Liver (tissue), 3 donors: ENCODE results near the gene NDUFB2.

Experiments
- ATF3 ChIP-seq: IDR thresholded peaks from 2 replicates; pipeline ENCODE4 v1.6.1; 2016; ENCODE audit warnings: antibody characterized with exemption
- CTCF ChIP-seq: fragments of 150-350 bp; IDR thresholded peaks from 2 replicates; pipeline ENCODE4 v1.5.1; 2017; ENCODE audit warnings: improper control_type of control experiment, low read depth, low read length; ENCODE audit not compliant: missing input control
- REST ChIP-seq: IDR thresholded peaks from 2 replicates; pipeline ENCODE4 v1.6.1; 2016; ENCODE audit warnings: antibody characterized with exemption, mild to moderate bottlenecking
- donor health status: healthy.
- donor health status: healthy.

GRCh38 chr7:140695381-140695780 is 1.1 kb upstream of the NDUFB2 start:
- TF ChIP-seq CTCF (no peak), ATF3 (no peak), REST (no peak)
